Measurements from ENCODE around the gene FAM118A.

FAM118A gene

DNA sequence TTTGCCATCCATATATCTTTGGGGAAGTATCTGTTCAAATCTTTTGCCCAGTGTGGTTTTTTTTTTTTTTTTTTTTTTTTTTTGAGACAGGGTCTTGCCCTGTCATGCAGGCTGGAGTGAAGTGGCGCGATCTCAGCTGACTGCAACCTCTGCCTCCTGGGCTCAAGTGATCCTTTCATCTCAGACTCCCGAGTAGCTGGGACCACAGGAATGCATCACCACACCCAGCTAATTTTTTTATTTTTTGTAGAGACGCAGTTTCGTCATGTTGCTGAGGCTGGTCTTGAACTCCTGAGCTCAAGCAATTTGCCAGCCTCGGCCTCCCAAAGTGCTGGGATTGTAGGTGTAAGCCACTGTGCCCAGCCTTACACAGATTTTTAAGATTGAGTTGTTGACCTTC, 4.8 kb upstream of the FAM118A start:
- no peak for DNase-seq (ENCODE audit: low read depth)
- no peak overlapping the region for H3K4me3 ChIP-seq (ENCODE audit: control insufficient read depth, low read depth, low read length)
- TF ChIP-seq CTCF (IDR thresholded peaks at IDR 0.05; ENCODE audit: control insufficient read depth, insufficient read depth, low read depth, low read length, missing control alignments), result no peak

DNA sequence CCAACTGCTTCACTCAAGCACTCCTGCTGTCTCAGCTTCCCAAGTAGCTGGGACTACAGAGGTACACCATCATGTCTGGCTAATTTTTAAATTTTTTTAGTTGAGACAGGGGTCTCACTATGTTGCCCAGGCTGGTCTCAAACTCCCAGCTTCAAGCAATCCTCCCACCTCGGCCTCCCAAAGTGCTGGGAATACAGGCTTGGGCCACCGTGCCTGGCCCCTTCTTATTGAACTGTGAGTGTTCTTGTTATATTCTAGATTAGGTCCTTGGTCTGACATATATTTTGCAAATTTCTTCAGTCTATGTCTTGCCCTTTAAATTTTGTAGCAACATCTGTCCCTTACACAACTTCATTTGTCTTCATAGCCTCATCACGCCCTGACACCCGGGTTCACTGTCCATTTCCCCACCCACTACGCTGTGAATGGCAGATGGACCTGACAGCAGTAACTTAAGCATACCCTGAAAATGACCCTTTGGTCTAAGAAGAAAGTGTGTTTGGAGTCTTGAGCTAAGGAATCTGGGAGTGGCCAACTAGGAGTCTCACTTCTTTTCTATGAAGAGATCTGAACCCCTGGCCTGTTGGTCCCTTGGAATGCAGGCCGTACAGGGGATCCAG, 4.2 kb upstream of the FAM118A start:
- DNase-seq (ENCODE audit: low read depth), result no peak
- no peak for TF ChIP-seq CTCF (IDR thresholded peaks at IDR 0.05; ENCODE audit: control insufficient read depth, insufficient read depth, low read depth, low read length, missing control alignments)
- no peak overlapping the region for H3K4me3 ChIP-seq (ENCODE audit: control insufficient read depth, low read depth, low read length)

- DNase-seq (ENCODE audit: low read depth), result no peak
- no peak overlapping the region for H3K4me3 ChIP-seq (ENCODE audit: control insufficient read depth, low read depth, low read length)
- TF ChIP-seq CTCF (IDR thresholded peaks at IDR 0.05; ENCODE audit: control insufficient read depth, insufficient read depth, low read depth, low read length, missing control alignments), result no peak
Observed at GRCh38 chr22:45306139-45306538, 3.6 kb upstream of the FAM118A start.

DNA sequence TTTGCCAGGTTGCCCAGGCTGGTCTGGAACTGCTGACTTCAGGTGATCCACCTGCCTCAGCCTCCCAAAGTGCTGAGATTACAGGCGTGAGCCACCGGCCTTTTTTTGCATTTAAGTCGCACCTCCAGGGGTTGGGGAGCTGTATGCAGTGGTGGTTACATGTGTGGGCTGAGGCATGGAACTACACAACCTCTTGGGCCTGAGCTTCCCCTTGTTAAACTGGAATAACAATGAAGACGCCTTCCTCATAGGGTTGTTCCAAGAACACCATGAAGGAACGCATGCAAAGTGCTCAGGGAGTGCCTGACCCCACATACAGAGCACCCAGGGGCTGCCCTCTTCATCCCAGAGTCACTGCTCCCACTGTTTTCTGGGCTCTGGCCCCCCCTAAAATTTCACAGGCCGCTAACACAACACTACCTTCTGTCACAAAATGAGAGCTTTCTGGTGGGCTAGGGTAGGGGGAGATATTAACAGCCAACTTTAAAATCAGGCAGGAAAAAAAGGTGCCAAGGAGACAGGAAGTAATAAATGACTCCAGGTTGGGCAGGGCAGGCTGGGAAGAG, 1.3 kb upstream of the FAM118A start:
- no peak overlapping the region for H3K4me3 ChIP-seq (ENCODE audit: control insufficient read depth, low read depth, low read length)
- no peak for DNase-seq (ENCODE audit: low read depth)
- no peak for TF ChIP-seq CTCF (IDR thresholded peaks at IDR 0.05; ENCODE audit: control insufficient read depth, insufficient read depth, low read depth, low read length, missing control alignments)

GRCh38 chr22:45308957-45309421, 745 bp upstream of the FAM118A start:
- DNase-seq (ENCODE audit: low read depth), result no peak
- peak overlapping the region; percentile 53 for H3K4me3 ChIP-seq (ENCODE audit: control insufficient read depth, low read depth, low read length)
- TF ChIP-seq CTCF (IDR thresholded peaks at IDR 0.05; ENCODE audit: control insufficient read depth, insufficient read depth, low read depth, low read length, missing control alignments), result no peak

- TF ChIP-seq CTCF (IDR thresholded peaks at IDR 0.05; ENCODE audit: control insufficient read depth, insufficient read depth, low read depth, low read length, missing control alignments), result no peak
- peak overlapping the region; percentile 95 for H3K4me3 ChIP-seq (ENCODE audit: control insufficient read depth, low read depth, low read length)
- no peak for DNase-seq (ENCODE audit: low read depth)
Observed at GRCh38 chr22:45310331-45310976, 720 bp downstream of the FAM118A start.
